ENCODE results near the gene PGP. TPM values are rescaled to one million over a fixed set of nuclear protein-coding genes. Genes with fewer than 3 reads are reported as not detected.
"Not testable (repeated sequence)": the region's sequence is repeated elsewhere in the genome, so short reads cannot be mapped to it uniquely, and the experiment has no call there.

PGP gene
- total RNA-seq, 1 donor from 2014 or later = 19.3 TPM

DNA sequence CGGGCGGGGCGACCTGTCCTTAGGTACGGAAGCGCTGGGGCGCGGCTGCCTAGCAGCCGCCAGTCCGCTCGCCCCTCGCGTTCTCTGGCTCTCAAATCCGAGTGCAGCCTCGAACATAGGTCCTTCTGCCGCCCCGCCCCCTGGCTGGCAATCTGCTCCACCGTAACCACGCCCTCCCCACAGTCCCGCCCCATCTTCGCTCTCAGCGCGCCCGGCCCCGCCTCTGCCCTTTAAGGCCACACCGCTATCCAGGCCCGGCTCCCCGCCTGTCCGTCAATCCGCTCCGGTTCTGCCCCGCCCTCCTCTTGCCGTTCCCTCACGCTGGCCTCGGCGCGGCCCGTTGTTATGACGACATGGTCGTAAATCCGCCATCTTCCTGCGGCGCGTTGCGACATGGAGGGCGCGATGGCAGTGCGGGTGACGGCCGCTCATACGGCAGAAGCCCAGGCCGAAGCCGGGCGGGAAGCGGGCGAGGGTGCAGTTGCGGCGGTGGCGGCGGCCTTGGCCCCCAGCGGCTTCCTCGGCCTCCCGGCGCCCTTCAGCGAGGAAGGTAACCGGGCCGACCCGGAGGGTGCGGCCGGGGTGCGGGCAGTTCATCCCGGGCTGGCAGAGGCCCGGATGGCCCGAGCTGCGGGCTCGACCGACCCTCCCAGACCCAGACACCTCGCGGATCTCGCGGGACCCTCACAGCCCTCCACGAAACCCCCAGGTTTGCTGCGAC, 8.7 kb upstream of the PGP start, which contains the start of gene E4F1:
E4F1 (plus strand) TSS at position 371 of the 721 bp plus-strand sequence; CDS start at position 394, 23 bp downstream.
- peak; percentile 99 for DNase-seq (ENCODE audit: low read depth, low spot score)

- no peak for DNase-seq (ENCODE audit: low read depth, low spot score)
These were observed 1.7 kb upstream of the PGP start for GRCh38 chr16:2216330-2216729.

DNA sequence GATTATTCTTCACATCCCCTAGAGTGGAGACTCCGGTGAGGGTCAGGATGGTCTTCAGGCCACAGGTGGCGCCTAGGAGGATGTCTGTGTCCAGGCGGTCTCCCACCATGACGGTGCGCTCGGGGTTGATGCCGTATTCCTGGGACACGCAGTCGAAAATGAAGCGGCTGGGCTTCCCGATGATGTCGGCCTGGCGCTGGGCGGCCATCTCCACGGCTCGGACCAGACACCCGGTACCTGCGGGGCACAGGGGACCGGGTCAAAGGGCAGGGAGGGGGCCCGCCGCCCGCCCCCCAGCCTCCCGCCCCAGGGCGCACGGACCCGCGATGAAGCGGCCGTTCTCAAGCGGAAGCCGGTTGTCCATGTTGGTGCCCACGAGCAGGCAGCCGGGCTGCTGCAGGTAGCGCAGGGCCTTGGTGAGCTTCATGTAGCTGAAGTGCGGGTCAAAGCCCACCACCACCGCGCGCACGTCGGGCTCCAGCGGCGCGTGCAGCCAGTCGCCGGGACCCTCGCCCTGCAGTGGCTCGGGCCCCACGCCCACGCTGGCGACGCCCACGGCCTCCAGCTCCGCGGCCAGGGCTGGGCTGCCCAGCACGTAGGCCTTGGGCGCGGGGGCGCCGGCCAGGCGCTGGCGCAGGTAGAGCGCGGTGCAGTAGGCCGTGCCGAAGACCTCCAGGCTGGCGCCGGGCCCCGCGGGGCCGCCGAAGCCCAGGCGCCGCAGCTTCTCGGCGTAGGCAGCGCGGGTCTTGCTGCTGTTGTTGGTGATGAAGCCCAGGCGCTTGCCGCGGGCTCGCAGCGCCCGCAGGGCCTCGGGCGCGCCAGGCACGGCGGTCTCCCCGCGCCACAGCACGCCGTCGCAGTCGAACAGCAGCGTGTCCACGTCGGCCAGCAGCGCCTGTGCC, 572 bp downstream of the PGP start:
- DNase-seq (ENCODE audit: low read depth, low spot score) = no peak

- no peak for DNase-seq (ENCODE audit: low read depth, low spot score)
These were observed 2.0 kb downstream of the PGP start for GRCh38 chr16:2212362-2213324.

DNA sequence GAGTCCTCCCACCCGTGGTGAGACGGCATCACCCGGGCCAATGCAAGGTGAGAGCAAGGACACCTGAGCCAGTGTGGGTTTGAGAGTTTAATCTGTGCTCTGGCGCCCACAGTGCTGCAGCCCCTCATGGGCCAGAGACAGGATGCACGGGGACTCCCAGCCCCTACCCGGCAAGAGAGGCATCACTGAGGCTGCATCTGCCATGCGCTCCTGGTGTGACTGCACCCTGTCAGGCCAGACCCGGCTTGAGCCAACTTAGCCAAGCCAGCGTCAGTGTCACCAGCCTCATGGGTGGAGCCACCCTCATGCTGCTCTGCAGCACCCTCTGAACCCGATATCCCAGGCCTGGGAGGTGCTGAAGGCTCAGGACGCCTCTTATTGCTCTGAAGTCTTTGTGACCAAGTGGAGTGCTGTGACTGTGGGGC, 2.7 kb downstream of the PGP start:
- DNase-seq (ENCODE audit: low read depth, low spot score) = no peak

DNA sequence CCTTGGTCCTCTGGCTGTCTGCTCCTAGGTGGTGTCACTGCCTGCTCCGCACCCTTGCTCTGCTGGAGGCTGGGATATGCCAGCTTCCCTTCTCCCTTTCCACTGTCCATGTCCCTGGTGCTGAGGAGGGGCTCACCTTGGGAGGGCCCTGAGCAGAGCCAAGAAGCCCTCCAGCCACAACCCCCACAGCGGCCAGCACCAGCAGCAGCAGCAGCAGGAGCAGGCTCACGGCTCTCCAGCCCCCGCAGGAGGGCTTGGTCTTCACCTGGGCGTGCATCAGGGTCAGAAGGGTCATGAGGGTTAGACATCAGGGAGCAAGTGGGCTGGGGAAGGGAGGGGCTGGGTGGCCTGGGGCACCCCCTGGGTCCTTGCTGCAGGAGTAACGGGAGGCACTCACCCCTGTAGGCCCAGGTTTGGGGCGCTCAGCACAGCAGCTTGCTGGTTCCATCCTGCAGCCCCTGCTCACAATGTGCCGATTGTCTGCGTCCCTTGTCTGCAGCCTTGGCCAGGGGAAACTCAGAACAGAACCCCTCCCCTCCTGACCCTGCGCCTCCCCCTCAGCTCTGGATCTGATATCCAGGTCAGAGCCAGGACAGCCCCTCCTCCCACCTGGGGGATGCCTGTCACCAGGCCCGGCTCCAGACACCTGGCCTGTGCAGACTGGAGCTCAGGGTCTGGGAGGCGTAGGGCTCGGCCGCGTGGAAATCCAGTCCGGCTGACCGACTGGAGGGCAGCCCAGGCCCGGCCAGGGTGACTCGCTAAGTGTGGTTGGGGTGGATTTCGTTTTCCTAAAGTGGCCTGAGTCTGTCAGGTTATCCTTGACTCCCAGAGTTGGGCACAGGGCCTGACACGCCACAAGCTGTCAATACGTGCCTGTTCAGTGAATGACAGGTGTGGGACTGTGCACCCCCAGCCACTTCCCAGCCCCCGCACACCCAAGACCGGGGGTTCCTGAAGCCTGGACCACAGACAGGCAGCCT, 4.0 kb downstream of the PGP start, which contains the start of gene BRICD5:
BRICD5 (minus strand) TSS at position 478 of the 980 bp plus-strand sequence; CDS start at position 448, 30 bp downstream.
- DNase-seq (ENCODE audit: low read depth, low spot score) = no peak

GRCh38 chr16:2210009-2210332, 4.7 kb downstream of the PGP start:
- no peak for DNase-seq (ENCODE audit: low read depth, low spot score)

GRCh38 chr16:2209258-2210008, 5.2 kb downstream of the PGP start:
- DNase-seq (ENCODE audit: low read depth, low spot score) = no peak

- no peak for DNase-seq (ENCODE audit: low read depth, low spot score)
These were observed 5.9 kb downstream of the PGP start for GRCh38 chr16:2208772-2209171.

GRCh38 chr16:2208308-2208707, 6.3 kb downstream of the PGP start:
- DNase-seq (ENCODE audit: low read depth, low spot score) = no peak

GRCh38 chr16:2207872-2208271, 6.8 kb downstream of the PGP start:
- no peak for DNase-seq (ENCODE audit: low read depth, low spot score)

- no peak for DNase-seq (ENCODE audit: low read depth, low spot score)
These were observed 7.7 kb downstream of the PGP start for GRCh38 chr16:2206780-2207433.

DNA sequence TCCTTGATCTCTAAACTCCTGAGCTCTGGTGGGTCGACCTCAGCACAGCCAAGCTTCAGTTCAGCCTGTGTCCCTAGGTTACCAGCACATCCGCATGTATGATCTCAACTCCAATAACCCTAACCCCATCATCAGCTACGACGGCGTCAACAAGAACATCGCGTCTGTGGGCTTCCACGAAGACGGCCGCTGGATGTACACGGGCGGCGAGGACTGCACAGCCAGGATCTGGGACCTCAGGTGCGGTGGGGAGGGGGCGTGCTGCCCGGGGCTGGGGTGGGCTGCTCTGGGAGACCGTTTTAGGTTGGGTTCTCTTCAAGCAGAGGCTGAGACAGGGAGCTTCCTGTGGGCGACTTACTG, 8.2 kb downstream of the PGP start:
- DNase-seq (ENCODE audit: low read depth, low spot score) = no peak

DNA sequence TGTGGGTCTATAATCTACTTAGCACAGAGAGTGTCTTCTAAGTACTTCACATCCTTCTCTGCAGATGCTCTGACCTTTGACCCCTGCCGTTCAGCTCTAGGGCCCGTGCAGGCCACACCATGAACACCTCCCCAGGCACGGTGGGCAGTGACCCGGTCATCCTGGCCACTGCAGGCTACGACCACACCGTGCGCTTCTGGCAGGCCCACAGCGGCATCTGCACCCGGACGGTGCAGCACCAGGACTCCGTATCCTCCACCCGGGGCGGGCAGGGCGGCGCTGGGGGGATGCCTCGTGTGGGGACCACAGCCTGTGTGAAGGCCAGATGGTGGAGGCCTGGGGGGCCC, 8.7 kb downstream of the PGP start:
- no peak for DNase-seq (ENCODE audit: low read depth, low spot score)

DNA sequence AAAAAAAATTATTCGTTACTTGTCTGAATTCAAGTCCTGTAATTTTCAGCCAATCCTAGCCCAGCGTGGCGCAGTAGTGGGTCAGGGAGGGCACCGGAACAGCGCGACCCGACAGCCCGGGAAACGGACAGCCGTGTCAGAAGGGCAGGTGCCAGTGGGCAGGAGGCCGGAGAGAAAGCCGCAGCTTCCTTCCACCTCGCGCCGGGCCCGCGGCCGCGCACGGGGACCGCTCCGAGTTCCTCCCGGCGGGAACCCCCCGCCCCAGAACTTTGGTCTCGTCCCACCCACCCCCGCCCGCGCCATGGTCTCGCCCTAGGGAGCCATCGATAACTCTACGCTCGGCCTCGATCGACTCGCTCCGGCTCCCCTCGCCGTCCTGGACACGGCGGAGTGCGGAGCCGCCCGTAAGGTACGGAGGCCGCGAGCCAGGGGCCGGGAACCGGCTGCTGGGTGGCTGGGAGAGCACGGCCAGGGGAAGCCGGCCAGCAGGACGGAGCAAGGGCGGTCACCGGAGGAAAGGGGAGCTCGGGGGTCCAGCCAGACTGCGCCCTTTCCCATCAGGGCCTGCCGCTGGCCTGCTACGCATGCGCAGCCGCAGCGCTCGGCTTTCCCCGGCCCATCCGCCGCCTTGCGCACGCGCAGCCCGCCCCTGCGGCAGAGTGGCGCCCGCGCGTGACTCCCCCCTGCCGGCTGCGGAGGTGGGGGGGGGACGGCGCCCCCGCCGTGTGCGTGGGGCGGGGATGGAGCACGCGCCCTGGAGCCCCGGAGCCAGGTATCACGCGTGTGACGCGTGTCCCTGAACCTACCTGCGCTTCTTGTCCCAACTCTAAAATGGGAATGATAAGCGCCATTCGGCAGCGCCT, 9.3 kb downstream of the PGP start, which contains the start of gene MLST8:
MLST8 (plus strand) TSS at position 351 of the 863 bp plus-strand sequence. CDS start 632 bp downstream, outside the sequence.
- peak; percentile 54 for DNase-seq (ENCODE audit: low read depth, low spot score)

DNA sequence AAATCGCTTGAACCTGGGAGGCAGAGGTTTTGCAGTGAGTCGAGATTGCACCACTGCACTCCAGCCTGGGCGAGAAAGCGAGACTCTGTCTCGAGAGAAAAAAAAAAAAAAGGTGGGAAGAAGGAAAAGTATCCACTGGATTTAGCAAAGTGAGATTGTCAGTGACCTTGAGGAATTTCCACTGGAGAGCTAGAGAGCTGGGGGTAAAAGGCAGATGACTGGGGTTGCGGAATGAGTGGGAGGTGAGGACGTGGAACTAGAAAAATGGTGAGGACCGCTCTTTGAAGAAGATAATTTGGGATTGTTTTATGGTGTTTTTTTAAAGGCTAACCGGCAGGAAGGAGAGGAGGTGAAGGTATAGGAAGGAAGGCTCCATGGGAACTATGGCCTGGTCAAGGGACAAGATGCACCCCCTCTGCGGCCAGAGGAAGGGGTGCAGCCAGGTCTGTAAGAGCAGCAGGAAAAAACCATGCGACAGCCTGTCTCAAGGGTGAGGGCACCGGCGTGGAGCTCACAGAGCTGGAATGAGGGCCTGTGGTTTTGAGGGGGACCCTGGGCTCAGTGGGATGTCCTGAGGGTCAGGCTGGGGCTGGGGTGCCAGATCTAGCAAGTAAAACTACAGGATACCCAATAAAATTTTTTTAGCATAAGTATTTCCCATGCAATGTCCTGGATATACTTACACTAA, 10.1 kb downstream of the PGP start:
- DNase-seq (ENCODE audit: low read depth, low spot score) = no peak

DNA sequence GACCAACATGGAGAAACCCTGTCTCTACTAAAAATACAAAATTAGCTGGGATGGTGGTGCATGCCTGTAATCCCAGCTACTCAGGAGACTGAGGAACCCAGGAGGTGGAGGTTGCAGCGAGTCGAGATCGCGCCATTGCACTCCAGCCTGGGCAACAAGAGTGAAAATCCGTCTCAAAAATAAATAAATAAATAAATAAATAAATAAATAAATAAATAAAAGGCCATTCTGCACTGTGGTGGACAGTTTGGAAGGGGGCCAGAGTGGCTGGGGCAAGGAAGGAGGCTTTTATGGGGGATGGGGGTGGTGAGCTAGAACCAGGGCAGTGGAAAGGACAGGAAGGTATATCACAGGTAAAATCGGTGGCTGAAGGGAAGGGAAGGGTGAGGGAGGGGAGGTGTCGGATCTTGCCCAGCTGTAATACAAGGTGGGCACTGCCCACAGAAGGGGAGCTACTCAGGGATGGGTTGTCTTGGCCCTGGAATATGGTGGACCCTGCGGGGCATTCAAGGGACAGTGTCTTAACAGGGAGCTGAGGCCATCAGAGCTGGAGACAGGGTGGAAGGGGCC, 11.4 kb downstream of the PGP start:
- not testable (repeated sequence) for DNase-seq (ENCODE audit: low read depth, low spot score)

Data from pulmonary artery endothelial cell (primary cell).